Neural cell (in vitro differentiated cells): ENCODE results near the gene MUC3A.

Experiments used
- CTCF ChIP-seq: fragments of 450-650 bp; IDR thresholded peaks from 2 replicates; pipeline ENCODE4 v1.5.1; 2014; ENCODE audit warnings: antibody characterized with exemption, mild to moderate bottlenecking, moderate library complexity; ENCODE audit not compliant: poor library complexity, severe bottlenecking
- EP300 ChIP-seq: fragments of 450-650 bp; conservative IDR thresholded peaks from 2 replicates; pipeline ENCODE4 v1.6.1; 2014; ENCODE audit warnings: antibody characterized with exemption, mild to moderate bottlenecking, moderate library complexity; ENCODE audit not compliant: poor library complexity, severe bottlenecking
- EZH2 ChIP-seq: fragments of 200-600, 300-800 bp; shearing (Covaris generic), sonication (generic); IDR thresholded peaks from 2 replicates; pipeline ENCODE4 v1.6.1; 2014; ENCODE audit warnings: antibody characterized with exemption, low read length, borderline replicate concordance, mild to moderate bottlenecking; ENCODE audit not compliant: insufficient read depth, poor library complexity, severe bottlenecking
- MXI1 ChIP-seq: fragments of 450-650 bp; conservative IDR thresholded peaks from 2 replicates; pipeline ENCODE4 v1.6.1; 2014; ENCODE audit warnings: antibody characterized with exemption, mild to moderate bottlenecking; ENCODE audit not compliant: poor library complexity, severe bottlenecking
- POLR2AphosphoS5 ChIP-seq: IDR thresholded peaks from 2 replicates; pipeline ENCODE4 v1.6.1; 2012
- RAD21 ChIP-seq: fragments of 450-650 bp; conservative IDR thresholded peaks from 2 replicates; pipeline ENCODE4 v1.6.1; 2014; ENCODE audit warnings: antibody characterized with exemption, mild to moderate bottlenecking, moderate library complexity
- SMC3 ChIP-seq: fragments of 450-650 bp; conservative IDR thresholded peaks from 2 replicates; pipeline ENCODE4 v1.6.1; 2014; ENCODE audit warnings: antibody characterized with exemption, mild to moderate bottlenecking, moderate library complexity; ENCODE audit not compliant: poor library complexity
- TAF1 ChIP-seq: IDR thresholded peaks from 2 replicates; pipeline ENCODE4 v1.6.1; 2012; ENCODE audit warnings: low read depth

- TF ChIP-seq EZH2 (no peak), CTCF (no peak), MXI1 (no peak), POLR2AphosphoS5 (no peak), EP300 (no peak), TAF1 (no peak), RAD21 (no peak), SMC3 (no peak)
These were observed 63.6 kb downstream of the MUC3A start for GRCh38 chr7:101012931-101013330.
